Prostate gland (tissue), 2 donors: ENCODE results near the gene TJP1. TPM values are rescaled to one million over a fixed set of nuclear protein-coding genes. Genes with fewer than 3 reads are reported as not detected.

Source experiments
- DNase-seq: peaks from one replicate; pipeline ENCODE4 v3.0.0-alpha.2; 2019; ENCODE audit warnings: low spot score
- H3K27ac ChIP-seq, 2 donors: fragments of 200-600 bp; sonication (generic); 2 replicates each; pipeline ENCODE4 v1.5.1; 2017 to 2019
- H3K27me3 ChIP-seq: fragments of 200-600 bp; sonication (generic); replicated peaks from 2 replicates; pipeline ENCODE4 v1.5.1; 2019; ENCODE audit not compliant: insufficient read depth
- H3K36me3 ChIP-seq, 2 donors: fragments of 200-600 bp; sonication (generic); 1 replicate in 1 of 2; 2 replicates in 1 of 2; pipeline versions ENCODE4 v1.5.1 to v1.8.1; 2017 to 2019
- H3K4me1 ChIP-seq: fragments of 200-600 bp; sonication (generic); replicated peaks from 2 replicates; pipeline ENCODE4 v1.5.1; 2019
- H3K4me3 ChIP-seq, 2 donors: fragments of 200-600 bp; sonication (generic); 2 replicates each; pipeline ENCODE4 v1.5.1; 2017 to 2019
- H3K9me3 ChIP-seq: fragments of 200-600 bp; sonication (generic); 2 replicates; pipeline ENCODE4 v1.5.1; 2017
- POLR2A ChIP-seq: fragments of 450-650 bp; IDR thresholded peaks from one replicate; pipeline ENCODE4 v1.6.1; 2016; ENCODE audit warnings: antibody characterized with exemption, mild to moderate bottlenecking
- POLR2AphosphoS5 ChIP-seq: sonication (generic); formaldehyde crosslinking; IDR thresholded peaks from one replicate; pipeline ENCODE4 v1.6.1; 2017; ENCODE audit warnings: antibody characterized with exemption
- WGBS: methylation state at CpG from one replicate; pipeline ENCODE4 v1.1.5; 2018; 5-methylcytosine and 5-hydroxymethylcytosine counted together
- intact Hi-C: fragments of 100-400 bp; cut with DNase I; formaldehyde crosslinking; loops from one replicate; pipeline ENCODE4 v1.14.2; 2022
- total RNA-seq, 2 donors: library from RNA; depleted of rRNA; stranded (reverse); fragments of >200 nt; gene quantifications; one replicate each; pipeline ENCODE4 v1.1.0, GENCODE V29; 2016
- TF ChIP-seq, protein P1 (sequence below), 4 experiments: fragments of 200-600 bp in 2 of 4; fragments of 450-650 bp in 2 of 4; sonication (generic) in 2 of 4; IDR thresholded peaks; 1 replicate in 3 of 4; 2 replicates in 1 of 4; pipeline ENCODE4 v1.5.1; 2016 to 2019; ENCODE audit warnings: antibody characterized with exemption in 4 of 4, mild to moderate bottlenecking in 2 of 4, moderate library complexity in 2 of 4

TJP1 gene
- total RNA-seq, 2 donors from 2014 or later = 88.4 to 216 TPM

GRCh38 chr15:29670998-29671981, 151.0 kb downstream of the TJP1 start:
- TF ChIP-seq, protein P1, sequence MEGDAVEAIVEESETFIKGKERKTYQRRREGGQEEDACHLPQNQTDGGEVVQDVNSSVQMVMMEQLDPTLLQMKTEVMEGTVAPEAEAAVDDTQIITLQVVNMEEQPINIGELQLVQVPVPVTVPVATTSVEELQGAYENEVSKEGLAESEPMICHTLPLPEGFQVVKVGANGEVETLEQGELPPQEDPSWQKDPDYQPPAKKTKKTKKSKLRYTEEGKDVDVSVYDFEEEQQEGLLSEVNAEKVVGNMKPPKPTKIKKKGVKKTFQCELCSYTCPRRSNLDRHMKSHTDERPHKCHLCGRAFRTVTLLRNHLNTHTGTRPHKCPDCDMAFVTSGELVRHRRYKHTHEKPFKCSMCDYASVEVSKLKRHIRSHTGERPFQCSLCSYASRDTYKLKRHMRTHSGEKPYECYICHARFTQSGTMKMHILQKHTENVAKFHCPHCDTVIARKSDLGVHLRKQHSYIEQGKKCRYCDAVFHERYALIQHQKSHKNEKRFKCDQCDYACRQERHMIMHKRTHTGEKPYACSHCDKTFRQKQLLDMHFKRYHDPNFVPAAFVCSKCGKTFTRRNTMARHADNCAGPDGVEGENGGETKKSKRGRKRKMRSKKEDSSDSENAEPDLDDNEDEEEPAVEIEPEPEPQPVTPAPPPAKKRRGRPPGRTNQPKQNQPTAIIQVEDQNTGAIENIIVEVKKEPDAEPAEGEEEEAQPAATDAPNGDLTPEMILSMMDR (IDR thresholded peaks at IDR 0.05) = no peak
- TF ChIP-seq POLR2A (no peak), POLR2AphosphoS5 (peak; percentile 17)
- H3K4me1 ChIP-seq = no peaks in the 10 kb centered on the region
- H3K9me3 ChIP-seq = no peaks in the 10 kb centered on the region
- DNase-seq = peak; percentile 57
- no peak overlapping the region for H3K4me3 ChIP-seq
- no peaks in the 10 kb centered on the region for H3K27me3 ChIP-seq
- no peak overlapping the region for H3K27ac ChIP-seq
- 49% methylated on average over 13 of the region's 13 CpGs for WGBS
- intact Hi-C loops = no loop called here
- no peaks in the 10 kb centered on the region for H3K36me3 ChIP-seq

DNA sequence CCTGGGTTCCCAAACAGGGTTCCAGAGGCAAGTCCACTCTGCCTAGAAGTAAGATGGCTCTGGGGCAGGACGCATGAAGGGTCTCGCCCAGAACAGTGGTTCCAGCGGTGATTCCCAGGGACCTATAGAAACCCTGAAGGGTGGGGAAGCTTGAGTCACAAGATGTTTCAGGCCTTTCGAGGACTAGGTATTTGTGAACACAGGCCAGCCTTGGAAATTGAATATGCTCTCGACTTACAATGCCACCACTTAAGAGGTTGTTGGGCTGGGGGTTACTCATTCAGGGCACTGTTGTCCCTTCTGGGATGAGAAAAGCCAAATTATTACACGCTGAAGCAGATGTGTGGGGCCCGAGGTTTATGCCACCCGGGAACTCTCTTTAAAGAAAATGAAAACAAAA, 152.0 kb downstream of the TJP1 start:
- H3K4me3 ChIP-seq = no peak overlapping the region
- H3K36me3 ChIP-seq = no peaks in the 10 kb centered on the region
- DNase-seq = no peak
- no peaks in the 10 kb centered on the region for H3K27me3 ChIP-seq
- no peaks in the 10 kb centered on the region for H3K9me3 ChIP-seq
- H3K4me1 ChIP-seq = no peaks in the 10 kb centered on the region
- no peak overlapping the region for H3K27ac ChIP-seq
- intact Hi-C loops = no loop called here
- WGBS = 93% methylated on average over 8 of the region's 8 CpGs
- TF ChIP-seq POLR2AphosphoS5 (no peak), POLR2A (no peak)
- TF ChIP-seq, protein P1 (IDR thresholded peaks at IDR 0.05) = no peak

DNA sequence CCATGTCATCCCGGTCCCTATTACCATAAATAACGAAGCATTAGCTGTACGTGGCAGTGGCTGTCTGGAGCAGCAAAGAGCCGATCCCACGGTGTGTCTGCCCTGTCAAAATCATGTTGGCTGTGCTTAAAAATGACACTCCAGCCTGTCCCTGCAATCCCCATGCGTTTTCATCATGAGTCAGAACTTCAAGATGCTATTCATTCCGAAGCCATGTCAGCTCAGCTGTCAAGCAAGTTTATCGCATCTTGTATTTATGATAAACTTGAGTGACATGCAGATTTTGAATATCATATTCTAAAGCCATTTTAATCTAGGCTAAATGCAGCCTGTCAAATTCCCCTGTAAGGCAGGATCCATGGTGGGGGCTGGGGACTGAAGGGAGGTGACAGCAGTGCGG, 152.4 kb downstream of the TJP1 start:
- no peaks in the 10 kb centered on the region for H3K4me1 ChIP-seq
- H3K4me3 ChIP-seq = no peak overlapping the region
- no peaks in the 10 kb centered on the region for H3K27me3 ChIP-seq
- 92% methylated on average over 9 of the region's 9 CpGs for WGBS
- H3K36me3 ChIP-seq = no peaks in the 10 kb centered on the region
- TF ChIP-seq POLR2AphosphoS5 = no peak
- TF ChIP-seq, protein P1 (IDR thresholded peaks at IDR 0.05) = no peak
- no peak for TF ChIP-seq POLR2A
- no peaks in the 10 kb centered on the region for H3K9me3 ChIP-seq
- intact Hi-C loops = no loop called here
- DNase-seq = no peak
- no peak overlapping the region for H3K27ac ChIP-seq

- no peak overlapping the region for H3K4me3 ChIP-seq
- DNase-seq = peak; percentile 57
- 64% methylated on average over 15 of the region's 15 CpGs for WGBS
- H3K36me3 ChIP-seq = no peaks in the 10 kb centered on the region
- H3K27me3 ChIP-seq = no peaks in the 10 kb centered on the region
- no peaks in the 10 kb centered on the region for H3K4me1 ChIP-seq
- no peak overlapping the region for H3K27ac ChIP-seq
- intact Hi-C loops = no loop called here
- H3K9me3 ChIP-seq = no peaks in the 10 kb centered on the region
- TF ChIP-seq, protein P1 (IDR thresholded peaks at IDR 0.05) = peak; percentile 16 to 82 (median 72)
- no peak for TF ChIP-seq POLR2A
- peak; percentile 16 for TF ChIP-seq POLR2AphosphoS5
These were observed 154.1 kb downstream of the TJP1 start for GRCh38 chr15:29668120-29668602.
